Astrocyte (in vitro differentiated cells and primary cell): ENCODE measurements around the gene ZSWIM3. TPM values are rescaled to one million over a fixed set of nuclear protein-coding genes. Genes with fewer than 3 reads are reported as not detected.

Experiments used
- DNase-seq: peaks from one replicate; pipeline ENCODE4 v3.0.0-alpha.2; 2010; ENCODE audit warnings: low read depth
- FAIRE-seq: peaks from 2 replicates; lab custom pipeline; 2011; peaks lifted over from hg19 to GRCh38; lab: Jason Lieb, UNC
- H2AFZ ChIP-seq: 2 replicates; pipeline ENCODE4 v1.6.0; 2012; ENCODE audit warnings: low read depth, low read length, inconsistent platforms
- H3K27ac ChIP-seq: 2 replicates; pipeline ENCODE4 v1.5.1; 2011; ENCODE audit warnings: low read depth, low read length, inconsistent platforms
- H3K27me3 ChIP-seq: 2 replicates; pipeline ENCODE4 v1.6.0; 2011; ENCODE audit warnings: low read length, inconsistent platforms; ENCODE audit not compliant: insufficient read depth
- H3K36me3 ChIP-seq: 2 replicates; pipeline ENCODE4 v1.5.1; 2011; ENCODE audit warnings: low read length, inconsistent platforms; ENCODE audit not compliant: insufficient read depth
- H3K4me1 ChIP-seq: 2 replicates; pipeline ENCODE4 v1.5.1; 2011; ENCODE audit warnings: low read length, inconsistent platforms; ENCODE audit not compliant: insufficient read depth
- H3K4me2 ChIP-seq: 2 replicates; pipeline ENCODE4 v1.6.0; 2012; ENCODE audit warnings: low read length, inconsistent platforms
- H3K4me3 ChIP-seq: 2 replicates; pipeline ENCODE4 v1.5.1; 2011; ENCODE audit warnings: low read depth, mild to moderate bottlenecking, low read length, inconsistent platforms; ENCODE audit not compliant: insufficient read depth
- H3K79me2 ChIP-seq: 2 replicates; pipeline ENCODE4 v1.6.0; 2012; ENCODE audit warnings: mild to moderate bottlenecking, low read length, inconsistent platforms; ENCODE audit not compliant: insufficient read depth
- H3K9ac ChIP-seq: 2 replicates; pipeline ENCODE4 v1.6.0; 2012; ENCODE audit warnings: mild to moderate bottlenecking, low read length, inconsistent platforms
- H3K9me3 ChIP-seq: 2 replicates; pipeline ENCODE4 v1.5.1; 2012; ENCODE audit warnings: low read depth, mild to moderate bottlenecking, low read length, inconsistent platforms; ENCODE audit not compliant: insufficient read depth
- H4K20me1 ChIP-seq: 2 replicates; pipeline ENCODE4 v1.6.0; 2012; ENCODE audit warnings: low read length, inconsistent platforms; ENCODE audit not compliant: insufficient read depth
- H3K27ac Mint-ChIP-seq: one replicate; pipeline ENCODE4 v1.8.0; 2021; ENCODE audit warnings: mild to moderate bottlenecking, mixed read lengths; ENCODE audit not compliant: unreplicated experiment
- H3K27me3 Mint-ChIP-seq: one replicate; pipeline ENCODE4 v1.8.0; 2021; ENCODE audit warnings: low read depth, mixed read lengths; ENCODE audit not compliant: unreplicated experiment
- H3K36me3 Mint-ChIP-seq: one replicate; pipeline ENCODE4 v1.8.0; 2021; ENCODE audit warnings: low read depth, mixed read lengths; ENCODE audit not compliant: unreplicated experiment
- H3K4me1 Mint-ChIP-seq: one replicate; pipeline ENCODE4 v1.8.0; 2021; ENCODE audit warnings: low read depth, mixed read lengths; ENCODE audit not compliant: unreplicated experiment
- H3K4me3 Mint-ChIP-seq: one replicate; pipeline ENCODE4 v1.8.0; 2021; ENCODE audit warnings: mild to moderate bottlenecking, moderate library complexity, mixed read lengths; ENCODE audit not compliant: unreplicated experiment
- H3K9me3 Mint-ChIP-seq: one replicate; pipeline ENCODE4 v1.8.0; 2021; ENCODE audit warnings: mild to moderate bottlenecking, mixed read lengths; ENCODE audit not compliant: unreplicated experiment
- EZH2 ChIP-seq: IDR thresholded peaks from 2 replicates; pipeline ENCODE4 v1.6.1; 2012; ENCODE audit warnings: mild to moderate bottlenecking, low read length, inconsistent platforms; ENCODE audit not compliant: insufficient read depth
- total RNA-seq: library from RNA; stranded (reverse); gene quantifications from 2 replicates; pipeline ENCODE4 v1.2.1, GENCODE V29; 2021
- TF ChIP-seq, protein P1 (sequence below): IDR thresholded peaks from 2 replicates; pipeline ENCODE4 v1.5.1; 2011; ENCODE audit warnings: low read depth, mild to moderate bottlenecking, inconsistent platforms, low read length, moderate library complexity; ENCODE audit not compliant: insufficient read depth

Gene ZSWIM3
- total RNA-seq, 1 donor from 2014 or later: 4.7 TPM

DNA sequence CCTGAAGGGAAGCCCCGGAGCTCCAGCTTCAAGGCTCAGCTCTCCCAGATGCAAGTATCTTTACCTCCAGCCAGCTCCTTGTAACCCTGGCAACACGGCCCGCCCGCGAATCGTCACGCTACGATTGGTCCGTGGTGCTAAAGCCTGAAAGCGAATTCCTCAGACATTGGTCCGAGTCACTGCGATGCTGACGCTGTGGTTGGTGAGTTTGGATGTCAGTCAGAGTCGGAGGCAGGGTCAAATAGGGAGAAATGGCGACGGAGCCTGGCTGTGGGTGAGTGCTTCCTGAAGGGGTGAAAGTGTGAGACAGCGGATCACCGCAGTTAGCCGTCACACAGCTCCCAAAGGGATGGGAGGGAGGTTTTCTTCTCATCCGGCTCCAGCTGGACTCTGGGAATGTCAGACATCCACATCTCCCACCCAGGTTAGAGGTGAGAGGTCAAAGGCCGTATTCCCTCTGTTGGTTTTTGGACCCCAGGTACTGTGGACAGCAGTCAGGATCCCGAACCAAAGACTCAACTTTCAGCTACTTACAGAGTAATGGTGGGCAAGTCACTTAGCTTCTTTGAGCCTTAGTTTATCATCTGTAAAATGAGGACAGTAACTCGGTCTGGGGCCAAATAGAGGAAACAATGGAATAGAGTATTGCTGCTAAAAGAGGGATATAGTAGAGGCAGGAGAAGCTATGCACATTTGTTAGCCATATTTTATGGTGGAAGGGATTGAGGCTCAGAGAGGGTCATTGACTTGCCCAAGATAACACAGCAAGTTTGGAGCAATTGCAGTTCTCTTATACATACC is 23.8 kb downstream of the ZSWIM3 start, which contains the start of gene ZSWIM1:
ZSWIM1 (plus strand) TSS at position 240 of the 801 bp plus-strand sequence. CDS start 1,366 bp downstream, outside the sequence.
- no peaks in the 10 kb centered on the region for H3K27me3 ChIP-seq
- no peak for TF ChIP-seq EZH2
- H3K27me3 Mint-ChIP-seq: no peaks in the 10 kb centered on the region
- DNase-seq (peak; percentile 96), FAIRE-seq (peak; percentile 81)
- peak within 1 kb of the TSS; percentile 92 for H3K4me3 ChIP-seq
- H3K79me2 ChIP-seq: peaks cover 31% of the 10 kb centered on the region
- H3K36me3 ChIP-seq: peaks cover 12% of the 10 kb centered on the region
- no peaks in the 10 kb centered on the region for H3K9me3 Mint-ChIP-seq
- peaks cover 10% of the 10 kb centered on the region for H3K4me1 ChIP-seq
- H3K27ac ChIP-seq: peak within 1 kb of the TSS; percentile 73
- peaks cover 19% of the 10 kb centered on the region for H3K36me3 Mint-ChIP-seq
- H3K4me2 ChIP-seq: peak within 1 kb of the TSS; percentile 89
- H3K9me3 ChIP-seq: no peaks in the 10 kb centered on the region
- peak within 1 kb of the TSS; percentile 83 for H3K27ac Mint-ChIP-seq
- peaks cover 18% of the 10 kb centered on the region for H3K4me1 Mint-ChIP-seq
- H4K20me1 ChIP-seq: peaks cover 17% of the 10 kb centered on the region
- peak within 1 kb of the TSS; percentile 89 for H3K9ac ChIP-seq
- peak within 1 kb of the TSS; percentile 91 for H3K4me3 Mint-ChIP-seq
- peak within 1 kb of the TSS; percentile 72 for H2AFZ ChIP-seq

DNA sequence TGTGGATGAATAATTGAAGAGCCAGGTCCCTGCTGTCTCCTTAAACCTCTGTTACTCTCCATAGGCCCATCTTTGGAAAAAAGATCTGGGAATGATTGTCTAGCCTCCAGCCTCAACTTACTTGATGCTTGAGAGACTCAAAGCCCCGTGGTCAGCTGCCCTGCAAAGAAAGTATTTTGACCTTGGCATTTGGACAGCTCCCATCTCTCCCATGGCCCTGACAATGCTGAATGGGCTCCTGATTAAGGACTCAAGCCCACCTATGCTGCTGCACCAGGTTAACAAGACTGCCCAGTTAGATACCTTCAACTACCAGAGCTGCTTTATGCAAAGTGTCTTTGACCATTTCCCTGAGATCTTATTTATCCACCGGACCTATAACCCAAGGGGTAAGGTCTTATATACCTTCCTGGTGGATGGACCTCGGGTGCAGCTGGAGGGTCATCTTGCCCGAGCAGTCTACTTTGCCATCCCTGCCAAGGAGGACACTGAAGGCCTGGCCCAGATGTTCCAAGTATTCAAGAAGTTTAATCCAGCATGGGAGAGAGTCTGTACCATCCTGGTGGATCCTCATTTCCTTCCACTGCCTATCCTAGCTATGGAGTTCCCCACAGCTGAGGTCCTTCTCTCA is 25.2 kb downstream of the ZSWIM3 start:
- Mint-ChIP-seq H3K27ac (no peak overlapping the region), H3K4me1 (peaks cover 18% of the 10 kb centered on the region), H3K9me3 (no peaks in the 10 kb centered on the region), H3K27me3 (no peaks in the 10 kb centered on the region), H3K36me3 (peaks cover 20% of the 10 kb centered on the region), H3K4me3 (peak overlapping the region; percentile 81)
- Histone ChIP-seq H3K27ac (no peak overlapping the region), H3K79me2 (peaks cover 31% of the 10 kb centered on the region), H3K9me3 (no peaks in the 10 kb centered on the region), H3K36me3 (peaks cover 12% of the 10 kb centered on the region), H3K27me3 (no peaks in the 10 kb centered on the region), H3K4me2 (no peak overlapping the region), H3K4me3 (no peak overlapping the region), H3K4me1 (peaks cover 10% of the 10 kb centered on the region), H2AFZ (no peak overlapping the region), H4K20me1 (peaks cover 20% of the 10 kb centered on the region), H3K9ac (no peak overlapping the region)
- DNase-seq (no peak), FAIRE-seq (no peak)
- no peak for TF ChIP-seq EZH2
- TF ChIP-seq, protein P1, sequence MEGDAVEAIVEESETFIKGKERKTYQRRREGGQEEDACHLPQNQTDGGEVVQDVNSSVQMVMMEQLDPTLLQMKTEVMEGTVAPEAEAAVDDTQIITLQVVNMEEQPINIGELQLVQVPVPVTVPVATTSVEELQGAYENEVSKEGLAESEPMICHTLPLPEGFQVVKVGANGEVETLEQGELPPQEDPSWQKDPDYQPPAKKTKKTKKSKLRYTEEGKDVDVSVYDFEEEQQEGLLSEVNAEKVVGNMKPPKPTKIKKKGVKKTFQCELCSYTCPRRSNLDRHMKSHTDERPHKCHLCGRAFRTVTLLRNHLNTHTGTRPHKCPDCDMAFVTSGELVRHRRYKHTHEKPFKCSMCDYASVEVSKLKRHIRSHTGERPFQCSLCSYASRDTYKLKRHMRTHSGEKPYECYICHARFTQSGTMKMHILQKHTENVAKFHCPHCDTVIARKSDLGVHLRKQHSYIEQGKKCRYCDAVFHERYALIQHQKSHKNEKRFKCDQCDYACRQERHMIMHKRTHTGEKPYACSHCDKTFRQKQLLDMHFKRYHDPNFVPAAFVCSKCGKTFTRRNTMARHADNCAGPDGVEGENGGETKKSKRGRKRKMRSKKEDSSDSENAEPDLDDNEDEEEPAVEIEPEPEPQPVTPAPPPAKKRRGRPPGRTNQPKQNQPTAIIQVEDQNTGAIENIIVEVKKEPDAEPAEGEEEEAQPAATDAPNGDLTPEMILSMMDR: no peak

DNA sequence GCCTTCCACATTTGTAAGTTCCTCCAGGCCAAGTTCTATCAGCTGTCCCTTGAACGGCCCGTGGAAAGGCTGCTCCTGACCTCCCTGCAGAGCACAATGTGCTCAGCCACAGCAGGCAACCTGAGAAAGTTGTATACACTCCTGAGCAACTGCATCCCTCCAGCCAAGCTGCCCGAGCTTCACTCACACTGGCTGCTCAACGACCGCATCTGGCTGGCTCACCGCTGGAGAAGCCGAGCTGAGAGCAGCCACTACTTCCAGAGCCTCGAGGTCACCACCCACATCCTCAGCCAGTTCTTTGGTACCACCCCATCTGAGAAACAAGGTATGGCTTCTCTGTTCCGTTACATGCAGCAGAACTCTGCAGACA is 25.7 kb downstream of the ZSWIM3 start:
- Histone ChIP-seq H3K4me2 (no peak overlapping the region), H3K27ac (no peak overlapping the region), H3K9ac (no peak overlapping the region), H3K4me1 (peaks cover 10% of the 10 kb centered on the region), H3K79me2 (peaks cover 31% of the 10 kb centered on the region), H2AFZ (no peak overlapping the region), H3K4me3 (no peak overlapping the region), H3K36me3 (peaks cover 12% of the 10 kb centered on the region), H3K27me3 (no peaks in the 10 kb centered on the region), H4K20me1 (peaks cover 20% of the 10 kb centered on the region), H3K9me3 (no peaks in the 10 kb centered on the region)
- TF ChIP-seq EZH2: no peak
- TF ChIP-seq, protein P1: no peak
- Mint-ChIP-seq H3K36me3 (peaks cover 20% of the 10 kb centered on the region), H3K4me3 (peak overlapping the region; percentile 55), H3K27me3 (no peaks in the 10 kb centered on the region), H3K9me3 (no peaks in the 10 kb centered on the region), H3K27ac (no peak overlapping the region), H3K4me1 (peaks cover 18% of the 10 kb centered on the region)
- no peak for DNase-seq
- no peak for FAIRE-seq
